ENCODE measurements around the gene DBNDD2.
A peak's percentile ranks its signal among the peaks of the same experiment; 100 is the strongest.

GRCh38 chr20:45456632-45457031 is 48.5 kb downstream of the DBNDD2 start:
- peak; percentile 53 for TF ChIP-seq CTCF (conservative IDR thresholded peaks at IDR 0.05)
- no peak for TF ChIP-seq EZH2 (IDR thresholded peaks at IDR 0.05; ENCODE audit: low read depth)
